ENCODE results near the gene SORT1.

GRCh38 chr1:109433322-109433721, 35.6 kb upstream of the SORT1 start:
- TF ChIP-seq CTCF (IDR thresholded peaks at IDR 0.05; ENCODE audit: poor library complexity, severe bottlenecking) (no peak), POLR2AphosphoS5 (IDR thresholded peaks at IDR 0.05) (no peak), RAD21 (conservative IDR thresholded peaks at IDR 0.05) (no peak), EZH2 (IDR thresholded peaks at IDR 0.05; ENCODE audit: borderline replicate concordance, insufficient read depth, low read length, poor library complexity, severe bottlenecking) (no peak), EP300 (conservative IDR thresholded peaks at IDR 0.05; ENCODE audit: poor library complexity, severe bottlenecking) (no peak), REST (IDR thresholded peaks at IDR 0.05; ENCODE audit: borderline replicate concordance) (no peak), TAF1 (IDR thresholded peaks at IDR 0.05; ENCODE audit: low read depth) (no peak), MXI1 (conservative IDR thresholded peaks at IDR 0.05; ENCODE audit: poor library complexity, severe bottlenecking) (no peak)
